Gastrocnemius medialis (tissue), 4 donors: ENCODE measurements around the gene NCS1.

Experiments used
- POLR2A ChIP-seq, 2 donors: fragments of 450-650 bp; IDR thresholded peaks; one replicate each; pipeline ENCODE4 v1.6.1; 2017; ENCODE audit warnings: antibody characterized with exemption in 2 of 2, mild to moderate bottlenecking in 2 of 2, moderate library complexity in 2 of 2
- TF ChIP-seq, protein P1 (sequence below), 5 experiments: fragments of 450-650 bp in 3 of 5; fragments of 200-600 bp in 2 of 5; sonication (generic) in 2 of 5; IDR thresholded peaks in 4 of 5; conservative IDR thresholded peaks in 1 of 5; 1 replicate in 4 of 5; 2 replicates in 1 of 5; pipeline ENCODE4 v1.5.1; 2016 to 2019; ENCODE audit warnings: antibody characterized with exemption in 5 of 5, mild to moderate bottlenecking in 3 of 5, moderate library complexity in 3 of 5

DNA sequence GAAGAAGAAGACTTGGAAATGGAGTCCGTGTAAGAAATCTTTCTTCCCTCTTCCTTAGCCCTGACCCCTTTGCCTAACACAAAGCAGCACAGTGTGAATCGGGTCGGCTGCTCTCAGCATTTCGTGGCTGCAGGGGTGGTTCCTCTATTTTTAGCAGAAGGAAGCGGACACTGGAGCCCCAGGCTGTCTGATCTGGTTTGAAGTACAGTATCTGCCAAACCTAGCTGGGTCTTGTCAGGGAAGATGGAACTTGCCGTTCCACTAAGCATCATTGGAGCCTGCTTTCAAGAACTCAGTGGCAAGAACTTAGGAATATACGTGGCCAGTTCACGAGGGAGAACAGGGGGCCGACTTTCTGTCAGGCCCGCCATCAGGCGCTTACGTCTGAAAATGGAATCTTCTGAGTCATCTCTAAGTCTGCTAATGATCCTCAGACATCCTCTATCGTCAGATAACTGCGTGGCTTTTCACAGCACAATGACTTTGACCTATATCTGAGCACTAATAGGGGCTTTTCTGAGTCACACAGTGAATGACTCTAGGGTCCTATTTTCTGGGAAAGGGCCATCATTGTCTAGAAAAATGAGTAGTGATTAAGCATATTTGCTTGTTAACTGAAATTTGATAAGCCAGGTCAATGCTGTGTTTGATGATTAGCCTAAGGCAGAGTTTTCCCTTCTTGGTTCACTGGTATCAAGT, 43.3 kb upstream of the NCS1 start:
- peak in 1 of 2 donors; percentile 7 for TF ChIP-seq POLR2A (IDR thresholded peaks at IDR 0.05)
- TF ChIP-seq, protein P1, sequence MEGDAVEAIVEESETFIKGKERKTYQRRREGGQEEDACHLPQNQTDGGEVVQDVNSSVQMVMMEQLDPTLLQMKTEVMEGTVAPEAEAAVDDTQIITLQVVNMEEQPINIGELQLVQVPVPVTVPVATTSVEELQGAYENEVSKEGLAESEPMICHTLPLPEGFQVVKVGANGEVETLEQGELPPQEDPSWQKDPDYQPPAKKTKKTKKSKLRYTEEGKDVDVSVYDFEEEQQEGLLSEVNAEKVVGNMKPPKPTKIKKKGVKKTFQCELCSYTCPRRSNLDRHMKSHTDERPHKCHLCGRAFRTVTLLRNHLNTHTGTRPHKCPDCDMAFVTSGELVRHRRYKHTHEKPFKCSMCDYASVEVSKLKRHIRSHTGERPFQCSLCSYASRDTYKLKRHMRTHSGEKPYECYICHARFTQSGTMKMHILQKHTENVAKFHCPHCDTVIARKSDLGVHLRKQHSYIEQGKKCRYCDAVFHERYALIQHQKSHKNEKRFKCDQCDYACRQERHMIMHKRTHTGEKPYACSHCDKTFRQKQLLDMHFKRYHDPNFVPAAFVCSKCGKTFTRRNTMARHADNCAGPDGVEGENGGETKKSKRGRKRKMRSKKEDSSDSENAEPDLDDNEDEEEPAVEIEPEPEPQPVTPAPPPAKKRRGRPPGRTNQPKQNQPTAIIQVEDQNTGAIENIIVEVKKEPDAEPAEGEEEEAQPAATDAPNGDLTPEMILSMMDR (IDR thresholded peaks at IDR 0.05 in 4 of 5, conservative IDR thresholded peaks at IDR 0.05 in 1 of 5): no peak
